Left kidney (tissue), 8 donors: Measurements from ENCODE around the gene MISP. TPM values are rescaled to one million over a fixed set of nuclear protein-coding genes. Genes with fewer than 3 reads are reported as not detected.
"Not testable (repeated sequence)": the region's sequence is repeated elsewhere in the genome, so short reads cannot be mapped to it uniquely, and the experiment has no call there.

Source experiments
- DNase-seq: peaks from one replicate; pipeline ENCODE4 v3.0.0-alpha.2; 2013
- long read RNA-seq, 8 donors: transcript quantifications; one replicate each; lab custom pipeline, GENCODE V29; 2026
- polyA plus RNA-seq: library from polyadenylated mRNA; unstranded; fragments of 120-200 nt; gene quantifications from one replicate; pipeline ENCODE4 v1.2.1, GENCODE V29; 2013; ENCODE audit not compliant: insufficient read length

Gene MISP, protein sequence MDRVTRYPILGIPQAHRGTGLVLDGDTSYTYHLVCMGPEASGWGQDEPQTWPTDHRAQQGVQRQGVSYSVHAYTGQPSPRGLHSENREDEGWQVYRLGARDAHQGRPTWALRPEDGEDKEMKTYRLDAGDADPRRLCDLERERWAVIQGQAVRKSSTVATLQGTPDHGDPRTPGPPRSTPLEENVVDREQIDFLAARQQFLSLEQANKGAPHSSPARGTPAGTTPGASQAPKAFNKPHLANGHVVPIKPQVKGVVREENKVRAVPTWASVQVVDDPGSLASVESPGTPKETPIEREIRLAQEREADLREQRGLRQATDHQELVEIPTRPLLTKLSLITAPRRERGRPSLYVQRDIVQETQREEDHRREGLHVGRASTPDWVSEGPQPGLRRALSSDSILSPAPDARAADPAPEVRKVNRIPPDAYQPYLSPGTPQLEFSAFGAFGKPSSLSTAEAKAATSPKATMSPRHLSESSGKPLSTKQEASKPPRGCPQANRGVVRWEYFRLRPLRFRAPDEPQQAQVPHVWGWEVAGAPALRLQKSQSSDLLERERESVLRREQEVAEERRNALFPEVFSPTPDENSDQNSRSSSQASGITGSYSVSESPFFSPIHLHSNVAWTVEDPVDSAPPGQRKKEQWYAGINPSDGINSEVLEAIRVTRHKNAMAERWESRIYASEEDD
- polyA plus RNA-seq = 7.0 TPM
- long read RNA-seq, donor 1, partial matches to known transcripts = 0 of 1 reads
- long read RNA-seq, donor 1, other reads (novel, unspliced or antisense) = 0 of 1 reads
- long read RNA-seq, donor 2, partial matches to known transcripts = 0 of 1 reads
- long read RNA-seq, donor 2, other reads (novel, unspliced or antisense) = 0 of 1 reads
- long read RNA-seq, donor 3 = 0 reads
- long read RNA-seq, donor 4 = 0 reads
- long read RNA-seq, donor 5, partial matches to known transcripts = 0 of 1 reads
- long read RNA-seq, donor 5, other reads (novel, unspliced or antisense) = 0 of 1 reads
- long read RNA-seq, donor 6, transcript MISP-201 (5 exons, 2,871 nt) = major isoform, 5 of 5 reads
- long read RNA-seq, donor 6, partial matches to known transcripts = 0 of 5 reads
- long read RNA-seq, donor 6, other reads (novel, unspliced or antisense) = 0 of 5 reads
- long read RNA-seq, donor 7, partial matches to known transcripts = 0 of 1 reads
- long read RNA-seq, donor 7, other reads (novel, unspliced or antisense) = 0 of 1 reads
- long read RNA-seq, donor 8, partial matches to known transcripts = 0 of 1 reads
- long read RNA-seq, donor 8, other reads (novel, unspliced or antisense) = 0 of 1 reads

DNA sequence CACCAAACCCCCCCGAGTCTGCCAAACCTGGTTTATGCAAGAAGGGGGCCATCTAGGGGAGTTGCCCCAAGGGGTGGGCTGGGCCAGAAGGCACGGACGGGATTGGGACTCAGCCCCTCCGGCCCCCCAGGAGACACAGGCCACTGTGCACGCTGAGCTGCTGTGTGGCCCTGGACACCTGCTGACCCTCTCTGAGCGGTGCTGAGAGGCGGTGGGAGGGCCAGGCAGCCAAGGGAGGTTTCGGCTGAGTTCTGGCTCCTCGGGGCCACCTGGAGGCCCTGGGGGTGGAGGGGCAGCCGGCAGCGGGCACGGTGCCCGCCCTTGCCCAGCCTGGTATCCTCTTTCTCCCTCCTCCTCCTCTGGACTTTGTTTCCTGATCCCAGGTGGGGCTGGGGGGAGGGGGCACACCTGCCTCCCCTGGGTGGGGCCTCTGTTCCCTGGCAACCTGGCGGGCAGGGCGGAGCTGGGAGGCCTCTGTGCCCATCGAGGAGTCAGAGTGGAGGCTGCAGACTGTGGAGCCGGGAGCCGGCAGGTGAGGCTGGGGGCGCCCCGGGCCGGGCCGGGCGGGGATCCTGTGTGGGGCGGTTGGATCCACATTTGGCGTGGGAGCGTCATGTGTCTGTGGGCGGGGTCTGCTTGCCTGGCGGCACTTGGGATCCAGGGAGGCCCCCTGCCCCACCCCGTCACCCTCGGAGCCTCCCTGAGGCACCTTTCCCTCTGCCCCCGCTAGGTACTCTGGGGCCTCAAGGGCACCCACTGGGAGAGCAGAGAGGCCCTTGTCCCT, at the start of gene MISP:
TSS of gene MISP (plus strand) at position 473 of the 784 bp plus-strand sequence. CDS start 5,835 bp downstream, outside the sequence.
- DNase-seq = peak; percentile 53

DNA sequence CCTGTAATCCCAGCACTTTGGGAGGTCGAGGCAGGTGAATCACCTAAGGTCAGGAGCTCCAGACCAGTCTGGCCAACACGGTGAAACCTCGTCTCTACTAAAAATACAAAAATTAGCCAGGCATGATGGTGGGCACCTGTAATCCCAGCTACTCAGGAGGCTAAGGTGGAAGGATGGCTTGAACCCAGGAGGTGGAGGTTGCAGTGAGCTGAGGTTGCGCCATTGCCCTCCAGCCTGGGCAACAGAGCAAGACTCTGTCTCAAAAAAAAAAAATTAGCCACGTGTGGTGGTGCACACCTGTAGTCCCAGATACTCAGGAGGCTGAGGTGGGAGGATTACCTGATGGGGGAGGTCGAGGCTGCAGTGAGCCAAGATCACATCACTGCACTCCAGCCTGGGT, 48.1 kb upstream of the MISP start:
- DNase-seq = not testable (repeated sequence)

DNA sequence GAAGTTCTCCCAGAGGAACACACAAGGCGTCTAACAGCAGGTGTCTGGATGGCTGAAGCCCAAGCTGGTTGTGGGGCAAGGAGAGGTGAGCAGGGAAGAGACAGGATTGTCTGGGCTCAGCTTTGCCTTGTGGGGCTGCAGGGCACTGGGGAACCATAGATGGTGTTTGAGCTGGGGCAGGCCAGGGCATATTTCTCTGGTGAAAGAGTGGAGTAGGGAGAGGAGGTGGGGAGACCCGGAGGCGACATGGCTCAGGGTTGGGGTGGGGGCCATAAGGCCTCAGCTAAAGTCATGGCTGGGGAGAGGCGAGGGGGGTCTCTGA, 47.6 kb upstream of the MISP start:
- no peak for DNase-seq

DNA sequence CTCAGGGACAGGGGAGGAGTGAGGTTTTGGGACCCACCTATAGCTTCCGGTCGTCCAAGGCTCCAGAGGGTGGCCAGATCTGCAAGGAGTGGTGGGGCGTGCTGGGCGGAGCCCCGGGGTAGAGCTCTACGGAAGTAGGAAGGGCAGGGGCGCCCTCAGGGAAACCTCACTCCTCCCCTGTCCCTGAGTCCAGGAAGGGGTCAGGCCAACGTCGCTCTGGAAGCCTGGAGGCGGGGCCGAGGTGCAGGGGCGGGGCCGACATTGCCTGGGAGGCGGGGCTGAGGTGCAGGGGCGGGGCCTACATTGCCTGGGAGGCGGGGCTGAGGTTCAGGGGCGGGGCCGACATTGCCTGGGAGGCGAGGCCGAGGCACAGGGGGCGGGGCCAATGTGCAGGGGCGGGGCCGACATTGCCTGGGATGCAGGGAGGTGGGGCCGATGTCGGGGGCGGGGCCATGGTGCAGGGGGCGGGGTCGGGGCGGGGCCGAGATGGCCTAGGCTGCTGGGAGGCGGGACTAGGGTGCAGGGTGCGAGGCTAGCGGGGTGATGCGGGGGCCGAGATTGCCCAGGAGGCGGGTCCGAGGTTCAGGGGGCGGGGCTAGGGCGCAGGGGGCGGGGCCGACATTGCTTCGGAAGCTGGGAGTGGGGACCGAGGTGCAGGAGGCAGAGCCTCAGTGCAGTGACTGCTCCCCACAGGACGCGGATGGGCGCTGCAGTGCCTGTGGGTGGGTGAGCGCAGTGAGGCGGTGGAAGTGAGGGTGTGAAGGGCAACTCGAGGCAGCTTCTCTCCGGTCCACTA, 47.1 kb upstream of the MISP start:
- DNase-seq = no peak

DNA sequence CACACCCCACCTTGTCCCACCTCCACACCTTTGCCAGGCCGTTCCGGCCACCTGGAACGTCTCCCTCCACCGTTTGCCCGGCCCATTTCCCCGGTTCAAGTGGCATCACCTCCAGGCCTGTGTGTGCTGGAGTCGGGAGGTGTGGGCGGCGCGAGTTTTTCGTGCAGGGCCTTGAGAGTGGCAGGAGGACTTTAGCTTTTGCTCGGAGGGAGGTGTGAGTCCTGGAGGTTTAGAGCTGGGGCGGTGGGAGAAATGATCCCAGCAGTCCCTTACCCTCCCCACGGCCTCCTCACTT, 46.5 kb upstream of the MISP start:
- no peak for DNase-seq

DNA sequence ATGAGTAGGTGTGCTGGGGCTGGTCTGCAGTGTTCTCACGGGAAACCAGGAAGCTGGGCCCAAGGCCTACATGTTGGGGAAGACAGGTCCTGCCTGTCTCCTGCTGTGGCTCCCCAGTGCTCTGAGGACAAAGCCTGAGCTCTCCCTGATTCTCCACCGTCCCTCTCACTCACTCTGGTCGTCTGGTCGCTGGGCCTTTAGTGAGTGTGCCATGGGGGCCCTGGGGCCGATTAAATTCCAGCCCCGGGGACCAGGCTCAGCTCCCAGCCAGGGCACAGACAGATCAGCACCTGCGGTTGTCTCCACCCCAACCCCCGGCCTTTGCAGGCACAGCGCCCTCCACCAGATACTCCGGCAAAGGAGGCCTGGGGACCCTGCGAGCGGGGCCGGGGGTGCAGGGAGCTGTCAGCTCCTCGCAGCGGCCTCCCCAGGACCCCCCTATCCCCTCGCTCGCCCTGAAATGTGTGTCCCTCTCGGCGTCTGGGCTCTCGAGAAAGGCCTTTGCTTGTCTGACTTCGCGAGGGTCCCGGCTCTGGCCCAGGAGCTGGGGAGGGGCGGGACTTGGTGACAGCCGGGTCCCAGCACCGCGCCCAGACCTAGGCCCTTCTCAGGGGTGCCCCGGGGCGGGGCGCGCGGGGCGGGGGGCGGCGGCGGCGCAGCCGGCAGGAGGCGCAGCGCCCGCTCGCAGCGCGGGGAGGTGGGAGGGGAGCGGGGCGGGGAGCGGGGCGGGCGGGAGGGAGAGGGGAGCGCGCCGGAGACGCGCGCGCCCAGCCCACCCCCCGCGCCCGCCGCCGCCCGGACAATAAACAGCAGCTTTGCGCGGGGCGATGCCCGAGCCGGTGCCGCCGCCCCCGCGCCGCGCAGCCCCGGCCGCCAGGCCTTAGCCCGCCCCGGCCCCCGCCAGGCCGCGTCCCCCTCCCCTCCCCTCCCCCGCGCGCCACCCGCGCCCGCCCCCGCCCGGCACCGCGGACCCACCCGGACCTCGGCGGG, 42.5 kb upstream of the MISP start, which contains the start of gene PALM:
TSS of gene PALM (plus strand) at position 782 of the 990 bp plus-strand sequence. CDS start 212 bp downstream, outside the sequence.
- no peak for DNase-seq

DNA sequence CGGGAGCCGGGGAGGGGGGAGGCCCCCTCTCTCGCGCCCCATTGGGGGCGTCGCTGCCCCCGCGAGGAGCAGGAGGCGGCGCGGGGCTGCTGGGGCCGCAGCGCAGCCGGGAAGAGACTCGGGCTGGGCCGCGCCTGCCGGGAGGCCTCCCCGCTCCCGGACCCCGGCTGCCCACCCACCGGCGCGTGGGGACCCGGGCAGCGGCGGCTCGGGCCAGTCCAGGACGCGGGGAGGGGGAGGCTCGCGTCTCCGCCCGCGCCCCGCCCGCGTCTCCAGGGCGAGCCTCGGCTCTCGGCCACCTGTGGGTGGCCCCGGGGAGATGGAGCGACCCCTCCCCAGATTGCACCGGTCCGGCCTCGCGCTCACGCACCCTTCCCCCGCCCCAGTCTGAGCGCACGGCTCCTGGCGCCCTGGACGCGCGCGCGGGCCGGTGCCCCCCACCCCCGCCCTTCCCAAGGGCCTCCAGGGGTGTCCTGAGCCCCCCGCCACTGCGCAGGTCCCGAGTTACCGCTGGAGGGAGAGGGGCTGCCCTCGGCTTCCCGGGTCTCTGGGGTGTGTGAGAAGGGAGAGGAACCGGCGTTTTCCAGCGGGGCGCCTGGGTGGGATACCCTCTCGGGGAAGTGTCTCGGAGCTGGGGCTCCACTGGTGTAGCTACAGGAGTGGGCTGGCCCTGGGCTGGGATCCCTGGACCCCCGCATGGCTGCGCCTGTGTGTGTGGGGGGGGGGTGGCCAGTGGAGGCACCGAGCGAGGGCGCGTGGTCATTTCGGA, 41.5 kb upstream of the MISP start:
- no peak for DNase-seq

DNA sequence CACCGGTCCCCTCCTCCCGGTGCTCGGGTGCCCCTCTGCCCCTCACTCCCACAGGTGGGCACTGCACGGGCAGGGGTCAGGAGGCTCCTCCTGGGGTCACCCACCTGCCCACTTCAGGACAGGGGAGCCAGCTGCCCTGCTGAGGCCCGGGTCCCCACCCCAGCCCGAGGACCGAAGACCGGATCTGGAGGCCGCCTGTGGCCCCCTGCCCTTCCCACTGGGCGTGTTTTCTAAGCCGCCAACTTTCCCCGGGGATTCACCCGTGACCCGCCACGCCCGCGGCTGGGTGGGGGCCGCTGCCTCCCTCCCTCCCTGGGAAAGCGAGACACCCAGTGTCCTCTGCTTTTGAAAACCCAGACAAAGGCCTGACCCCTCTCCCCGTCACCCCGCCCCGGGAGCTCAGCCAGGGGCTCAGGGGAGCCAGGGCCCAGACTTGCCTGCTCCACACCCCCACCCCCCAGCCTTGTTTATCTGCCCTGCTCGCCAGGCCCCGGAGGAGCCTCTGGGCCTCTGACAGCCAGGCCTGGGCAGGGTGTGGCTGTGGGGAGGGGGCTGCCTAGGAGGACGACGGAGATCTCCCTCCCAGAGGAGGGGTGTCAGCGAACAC, 40.8 kb upstream of the MISP start:
- DNase-seq = no peak

DNA sequence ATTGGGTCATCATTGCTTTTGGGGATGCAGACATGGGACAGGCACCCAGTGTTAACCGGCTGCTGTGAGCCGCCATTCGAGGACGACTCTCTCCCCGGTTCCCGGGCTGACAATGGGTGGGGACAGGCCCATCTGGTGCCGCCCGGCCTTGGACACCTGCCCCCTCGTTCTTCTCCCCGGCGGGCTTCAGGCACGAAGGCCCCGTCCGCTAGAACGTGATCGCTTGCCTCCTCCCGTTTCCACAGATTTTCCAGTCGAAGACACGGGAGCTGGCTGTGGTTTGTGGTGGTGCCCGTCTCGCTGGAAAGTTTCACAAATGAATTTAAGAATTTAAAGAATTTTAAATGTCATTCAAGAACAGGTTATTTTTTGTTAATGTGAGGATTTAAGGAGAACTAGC, 40.1 kb upstream of the MISP start:
- no peak for DNase-seq

DNA sequence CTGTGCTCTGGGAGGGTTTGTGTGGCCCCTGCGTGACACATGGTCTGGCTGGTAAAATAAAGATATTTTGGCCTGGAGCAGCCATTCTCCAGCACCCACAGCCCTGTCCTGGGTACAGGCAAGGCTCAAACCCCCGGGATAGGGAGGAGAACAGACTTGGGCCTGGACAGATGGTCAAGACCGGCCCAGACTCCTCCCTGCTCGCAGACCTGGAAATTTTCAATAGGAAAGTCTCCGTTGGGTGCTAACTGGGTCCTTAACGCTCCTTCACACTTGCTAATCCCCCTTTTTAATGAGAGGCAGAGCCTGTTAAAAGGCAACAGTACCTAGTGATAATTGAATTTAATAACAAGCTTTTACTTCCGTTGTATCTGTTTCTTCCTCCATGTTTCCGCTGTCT, 39.7 kb upstream of the MISP start:
- DNase-seq = no peak

DNA sequence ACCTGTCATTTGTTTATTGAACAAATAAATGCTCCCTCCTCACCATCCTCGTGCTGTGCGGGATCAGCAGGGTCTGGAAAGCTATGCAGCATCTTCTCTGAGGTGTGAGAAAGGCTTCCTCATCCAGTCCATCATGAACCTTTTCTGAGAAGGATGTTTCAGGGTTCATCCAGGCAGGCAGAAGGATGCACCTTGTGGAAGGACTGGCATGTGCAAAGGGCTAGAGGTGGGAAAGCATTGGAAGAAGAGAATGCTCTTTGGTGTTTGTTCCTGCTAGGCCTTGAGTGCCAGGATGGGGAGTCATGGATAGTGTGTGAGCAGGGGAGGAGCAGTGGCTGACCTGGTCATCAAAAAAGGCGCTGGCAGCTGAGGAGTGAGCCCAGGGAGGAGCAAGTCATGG, 35.6 kb upstream of the MISP start:
- no peak for DNase-seq

DNA sequence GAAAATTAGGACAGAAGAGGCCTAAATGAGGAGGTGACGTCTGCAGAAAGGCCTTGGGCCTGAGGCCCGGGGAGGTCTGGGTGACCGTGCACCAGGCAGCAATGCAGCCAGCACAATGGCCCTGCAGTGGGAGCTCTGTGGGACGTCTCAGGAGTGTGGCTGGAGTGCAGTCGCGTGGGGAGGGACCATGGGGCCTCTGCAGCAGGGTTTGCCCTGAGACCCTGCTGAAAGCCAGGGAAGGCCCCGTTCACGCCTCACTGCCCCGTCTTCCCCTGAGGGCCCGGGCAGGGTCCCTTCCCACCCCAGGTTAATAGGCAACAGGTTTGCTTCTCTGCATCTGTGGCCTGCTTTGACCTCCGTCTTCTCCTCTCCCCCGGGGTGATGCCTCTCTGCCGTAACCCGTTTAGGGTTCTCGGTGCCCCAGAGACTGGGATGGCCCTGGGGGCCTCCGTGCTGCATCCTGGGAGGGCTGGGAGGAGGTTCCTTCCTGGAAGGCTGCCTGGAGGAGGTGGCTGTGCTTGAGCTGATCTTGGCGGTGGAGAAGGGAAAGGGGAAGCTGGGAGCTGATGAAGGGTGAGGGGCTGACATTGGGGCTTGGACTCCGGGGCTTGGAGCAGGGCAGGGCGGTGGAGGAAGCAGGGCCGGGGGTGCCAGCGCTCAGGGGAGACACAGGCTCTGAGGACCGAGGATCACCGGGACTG, 32.5 kb upstream of the MISP start:
- DNase-seq = no peak

DNA sequence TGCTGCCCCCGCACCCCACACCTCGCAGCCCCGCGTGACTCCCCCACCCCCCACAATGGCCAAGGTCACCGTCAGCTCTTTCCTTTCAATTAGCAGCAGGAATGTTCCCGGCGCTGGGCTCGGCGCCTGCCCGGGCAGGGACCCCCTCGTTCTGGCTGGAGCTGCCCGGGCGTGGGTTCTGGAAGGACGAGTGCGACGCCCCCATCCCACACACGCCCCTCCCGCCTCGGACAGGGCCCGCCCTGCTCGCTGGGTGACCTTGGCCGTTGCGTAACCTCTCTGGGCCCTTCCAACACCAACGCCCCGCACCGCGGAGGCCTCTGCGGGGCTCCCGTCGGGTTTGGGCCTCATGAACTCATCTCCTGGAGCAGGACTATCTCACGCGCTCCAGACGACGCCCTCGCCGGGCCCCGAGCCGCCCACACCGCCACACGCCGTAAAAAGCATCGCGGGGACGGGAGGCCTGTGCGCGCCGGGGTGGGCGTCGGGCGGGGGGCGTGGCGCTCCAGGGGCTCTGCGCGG, 31.9 kb upstream of the MISP start:
- no peak for DNase-seq

DNA sequence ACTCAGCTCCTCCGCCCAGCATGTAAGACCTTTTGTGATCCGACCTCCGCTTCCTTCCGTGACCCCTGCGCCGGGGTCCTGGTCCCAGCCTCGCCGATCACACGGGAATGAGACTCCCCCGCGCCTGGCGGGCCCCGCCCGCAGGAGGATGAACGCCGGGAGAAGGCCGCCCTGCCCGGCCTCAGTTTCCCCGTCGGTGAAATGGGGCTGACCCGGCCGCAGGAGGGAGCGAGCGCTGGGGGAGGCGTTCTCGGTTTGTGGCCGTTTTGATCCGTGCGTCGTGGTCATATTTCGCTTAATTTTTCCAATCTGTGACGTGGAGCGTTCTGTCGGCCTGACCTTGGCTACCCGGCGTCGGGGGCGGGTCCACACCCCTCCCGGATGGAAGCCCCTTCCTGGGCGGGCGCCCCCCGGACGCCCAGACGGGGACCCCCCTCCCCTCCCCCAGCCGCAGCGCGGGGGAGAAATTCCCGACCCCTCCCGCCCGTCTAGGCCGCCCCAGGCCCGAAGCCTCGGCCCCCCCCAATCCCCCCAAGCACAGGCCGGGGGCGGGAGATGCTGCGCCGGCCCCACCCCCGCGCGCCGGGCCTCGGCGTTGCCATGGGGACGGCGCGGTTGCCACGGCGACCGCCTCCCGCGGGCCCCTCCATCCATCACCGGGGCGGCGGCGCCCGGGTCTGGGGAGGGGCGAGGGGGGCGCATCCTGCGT, 31.1 kb upstream of the MISP start:
- DNase-seq = no peak

DNA sequence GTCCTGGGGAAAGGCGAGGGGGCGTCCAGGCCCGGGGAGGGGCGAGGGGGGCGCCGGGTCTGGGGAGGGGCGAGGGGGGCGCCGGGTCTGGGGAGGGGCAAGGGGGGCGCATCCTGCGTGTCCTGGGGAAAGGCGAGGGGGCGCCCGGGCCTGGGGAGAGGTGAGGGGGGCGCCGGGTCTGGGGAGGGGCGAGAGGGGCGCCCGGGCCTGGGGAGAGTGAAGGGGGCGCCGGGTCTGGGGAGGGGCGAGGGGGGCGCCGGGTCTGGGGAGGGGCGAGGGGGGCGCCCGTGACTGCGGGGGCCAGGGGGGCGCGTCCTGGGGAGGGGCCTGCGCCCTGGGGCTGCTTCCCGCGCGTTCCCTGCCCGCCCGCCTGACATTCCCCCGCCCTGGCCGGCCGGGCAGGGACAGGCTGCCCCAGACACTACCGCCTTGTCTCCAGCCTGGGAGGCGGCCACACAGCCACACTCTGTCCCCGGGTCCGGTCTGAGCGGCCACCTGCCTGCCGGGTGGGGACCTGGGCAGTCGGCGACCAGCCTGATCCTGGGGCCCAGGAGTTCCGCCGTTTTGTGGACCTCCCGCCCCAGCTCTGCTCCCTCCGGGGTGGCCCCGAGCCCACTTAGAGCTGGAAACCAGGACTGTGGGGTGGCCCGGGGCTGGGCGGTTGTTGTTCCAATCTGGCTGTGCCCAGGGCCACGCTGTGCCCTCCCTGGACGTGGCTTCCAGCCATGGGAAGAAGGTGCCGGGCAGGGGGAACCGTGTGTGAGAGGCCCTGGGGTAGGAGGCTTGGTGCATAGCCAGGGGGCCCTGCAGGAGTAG, 30.4 kb upstream of the MISP start:
- DNase-seq = no peak
